ENCODE data around the gene TET3. TPM values are rescaled to one million over a fixed set of nuclear protein-coding genes. Genes with fewer than 3 reads are reported as not detected.

Gene TET3
- polyA plus RNA-seq, 1 experiment = 2.1 TPM

DNA sequence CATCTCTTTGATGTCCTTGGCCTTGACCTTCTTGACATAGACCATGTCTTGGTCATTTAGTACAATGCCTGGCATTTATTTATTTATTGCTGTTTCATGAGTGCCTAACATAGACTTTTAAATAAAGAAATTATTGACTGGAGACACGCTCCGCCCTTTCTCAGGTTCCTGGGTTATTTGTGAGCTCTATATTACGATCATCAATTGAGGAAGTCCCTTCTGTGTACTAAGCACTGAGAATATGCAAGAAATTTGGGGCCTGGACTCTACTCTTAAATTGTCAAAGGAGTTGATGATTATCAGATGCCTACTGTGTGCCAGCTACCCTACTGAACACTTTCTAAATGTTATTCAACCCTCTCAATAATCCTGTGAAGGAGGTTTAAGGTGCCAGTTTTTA is 19.7 kb upstream of the TET3 start:
- no peak for DNase-seq (ENCODE audit: low read depth)
- no peak for TF ChIP-seq CTCF (IDR thresholded peaks at IDR 0.05; ENCODE audit: insufficient read depth, low read depth, low read length)
- H3K27me3 ChIP-seq (ENCODE audit: control insufficient read depth, insufficient read depth, low read length) = no peaks in the 10 kb centered on the region
- no peak overlapping the region for H3K4me3 ChIP-seq (ENCODE audit: low read depth, low read length)
- no peaks in the 10 kb centered on the region for H3K36me3 ChIP-seq (ENCODE audit: control insufficient read depth, insufficient read depth, low read length)
- ChIA-PET CTCF (no interaction called here), POLR2A (interaction anchor here (0.6 kb wide), 1 partner anchor 788 kb away, joined by 3 read pairs; no protein-coding TSS in a partner anchor)

GRCh38 chr2:73968357-73968937 is 16.3 kb upstream of the TET3 start:
- Histone ChIP-seq H3K4me3 (ENCODE audit: low read depth, low read length) (no peak overlapping the region), H3K36me3 (ENCODE audit: control insufficient read depth, insufficient read depth, low read length) (no peaks in the 10 kb centered on the region), H3K27me3 (ENCODE audit: control insufficient read depth, insufficient read depth, low read length) (no peaks in the 10 kb centered on the region)
- ChIA-PET CTCF (no interaction called here), POLR2A (no interaction called here)
- no peak for DNase-seq (ENCODE audit: low read depth)
- no peak for TF ChIP-seq CTCF (IDR thresholded peaks at IDR 0.05; ENCODE audit: insufficient read depth, low read depth, low read length)

DNA sequence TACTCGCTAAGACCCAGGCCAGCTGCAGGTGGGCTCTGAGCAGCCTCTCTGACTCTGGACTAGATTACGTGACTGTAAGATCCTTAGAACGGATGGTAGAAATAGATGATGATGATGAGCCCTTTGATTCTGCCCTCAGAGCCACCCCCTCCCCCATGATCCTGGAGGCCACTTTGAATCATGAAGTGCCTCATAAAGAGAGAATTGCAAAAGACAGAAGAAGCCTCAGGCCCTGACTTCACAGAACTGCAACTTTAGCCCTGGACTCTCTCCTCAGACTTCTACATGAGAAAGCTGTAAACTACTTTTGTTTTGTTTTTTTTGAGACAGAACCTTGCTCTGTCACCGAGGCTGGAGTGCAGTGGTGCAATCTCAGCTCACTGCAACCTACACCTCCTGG is 15.4 kb upstream of the TET3 start:
- ChIA-PET CTCF (no interaction called here), POLR2A (no interaction called here)

DNA sequence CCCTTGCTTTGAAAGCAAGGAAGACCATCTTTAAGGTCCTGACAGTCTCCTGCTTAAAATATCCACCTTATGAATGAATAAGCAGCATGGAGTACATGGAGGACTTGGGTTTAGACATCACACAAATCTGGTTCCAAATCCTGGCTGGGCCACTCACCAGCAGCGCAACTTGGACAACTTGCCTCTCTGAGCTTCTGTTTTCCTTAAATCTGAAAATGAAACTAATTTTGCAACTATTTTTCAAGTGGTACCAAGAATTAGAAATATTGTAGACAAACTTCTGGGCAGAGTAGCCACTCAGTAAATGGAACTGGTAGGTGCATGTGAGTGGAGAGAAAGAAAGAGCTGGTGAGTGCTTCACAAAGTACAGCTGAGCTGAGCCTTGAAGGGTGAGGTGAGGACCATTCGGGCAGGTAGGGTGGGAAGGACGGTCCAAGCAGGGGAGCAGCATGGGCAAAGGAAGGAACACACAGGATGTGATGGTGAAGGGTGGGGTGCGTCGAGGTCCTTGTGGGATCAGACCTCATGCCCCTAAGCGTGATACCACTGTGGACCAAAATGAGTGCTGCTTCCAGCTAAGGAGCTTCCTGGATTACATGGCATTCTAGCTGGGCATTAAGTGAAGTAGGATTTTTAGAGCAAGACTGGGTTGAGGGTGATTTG is 14.4 kb upstream of the TET3 start:
- POLR2A ChIA-PET = no interaction called here
- CTCF ChIA-PET = interaction anchor here (0.9 kb wide), 1 partner anchor 9 kb away, joined by 4 read pairs; no protein-coding TSS in a partner anchor
- no peaks in the 10 kb centered on the region for H3K36me3 ChIP-seq (ENCODE audit: control insufficient read depth, insufficient read depth, low read length)
- no peak for TF ChIP-seq CTCF (IDR thresholded peaks at IDR 0.05; ENCODE audit: insufficient read depth, low read depth, low read length)
- H3K27me3 ChIP-seq (ENCODE audit: control insufficient read depth, insufficient read depth, low read length) = no peaks in the 10 kb centered on the region
- H3K4me3 ChIP-seq (ENCODE audit: low read depth, low read length) = no peak overlapping the region
- no peak for DNase-seq (ENCODE audit: low read depth)

More for the DNA sequence above, 15.4 kb upstream of the TET3 start:
- Histone ChIP-seq H3K36me3 (ENCODE audit: control insufficient read depth, insufficient read depth, low read length) (no peaks in the 10 kb centered on the region), H3K4me3 (ENCODE audit: low read depth, low read length) (no peak overlapping the region), H3K27me3 (ENCODE audit: control insufficient read depth, insufficient read depth, low read length) (no peaks in the 10 kb centered on the region)
- no peak for TF ChIP-seq CTCF (IDR thresholded peaks at IDR 0.05; ENCODE audit: insufficient read depth, low read depth, low read length)
- no peak for DNase-seq (ENCODE audit: low read depth)

- TF ChIP-seq CTCF (IDR thresholded peaks at IDR 0.05; ENCODE audit: insufficient read depth, low read depth, low read length) = no peak
- H3K4me3 ChIP-seq (ENCODE audit: low read depth, low read length) = no peak overlapping the region
- no peaks in the 10 kb centered on the region for H3K36me3 ChIP-seq (ENCODE audit: control insufficient read depth, insufficient read depth, low read length)
- no peak for DNase-seq (ENCODE audit: low read depth)
- ChIA-PET CTCF (no interaction called here), POLR2A (no interaction called here)
- no peaks in the 10 kb centered on the region for H3K27me3 ChIP-seq (ENCODE audit: control insufficient read depth, insufficient read depth, low read length)
Measured at GRCh38 chr2:73970850-73971471, 13.7 kb upstream of the TET3 start.

All from BJ (cell line).